GM10266 (cell line): ENCODE measurements around the gene MYO3B.

Experiments used
- DNase-seq: peaks from one replicate; pipeline ENCODE4 v3.0.0; 2012; ENCODE audit errors: extremely low spot score
- TF ChIP-seq, protein P1 (sequence below): IDR thresholded peaks from 2 replicates; pipeline ENCODE4 v1.5.1; 2012; ENCODE audit warnings: mild to moderate bottlenecking, low read depth; ENCODE audit not compliant: control insufficient read depth, insufficient read depth; ENCODE audit errors: missing control alignments

The MYO3B gene

DNA sequence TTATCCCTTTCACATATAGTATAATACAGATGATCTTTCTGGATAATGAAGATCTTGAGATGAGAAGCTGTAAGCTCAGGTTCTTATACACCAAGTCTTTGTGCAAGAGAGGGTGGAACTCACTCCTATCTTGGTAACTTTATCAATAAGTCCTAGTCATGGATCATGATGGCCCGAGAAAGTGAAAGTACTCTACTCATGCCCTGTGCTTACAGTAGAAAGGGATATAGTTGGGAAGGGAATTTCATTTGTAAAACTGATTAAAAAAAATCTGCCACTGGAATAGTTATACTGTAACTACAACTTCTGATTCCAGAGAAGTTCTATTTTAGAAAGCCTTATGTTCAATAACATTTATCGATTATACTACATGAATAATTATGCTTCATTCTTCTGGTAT lies 51.8 kb downstream of the MYO3B start:
- no peak for DNase-seq
- TF ChIP-seq, protein P1, sequence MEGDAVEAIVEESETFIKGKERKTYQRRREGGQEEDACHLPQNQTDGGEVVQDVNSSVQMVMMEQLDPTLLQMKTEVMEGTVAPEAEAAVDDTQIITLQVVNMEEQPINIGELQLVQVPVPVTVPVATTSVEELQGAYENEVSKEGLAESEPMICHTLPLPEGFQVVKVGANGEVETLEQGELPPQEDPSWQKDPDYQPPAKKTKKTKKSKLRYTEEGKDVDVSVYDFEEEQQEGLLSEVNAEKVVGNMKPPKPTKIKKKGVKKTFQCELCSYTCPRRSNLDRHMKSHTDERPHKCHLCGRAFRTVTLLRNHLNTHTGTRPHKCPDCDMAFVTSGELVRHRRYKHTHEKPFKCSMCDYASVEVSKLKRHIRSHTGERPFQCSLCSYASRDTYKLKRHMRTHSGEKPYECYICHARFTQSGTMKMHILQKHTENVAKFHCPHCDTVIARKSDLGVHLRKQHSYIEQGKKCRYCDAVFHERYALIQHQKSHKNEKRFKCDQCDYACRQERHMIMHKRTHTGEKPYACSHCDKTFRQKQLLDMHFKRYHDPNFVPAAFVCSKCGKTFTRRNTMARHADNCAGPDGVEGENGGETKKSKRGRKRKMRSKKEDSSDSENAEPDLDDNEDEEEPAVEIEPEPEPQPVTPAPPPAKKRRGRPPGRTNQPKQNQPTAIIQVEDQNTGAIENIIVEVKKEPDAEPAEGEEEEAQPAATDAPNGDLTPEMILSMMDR, result no peak

DNA sequence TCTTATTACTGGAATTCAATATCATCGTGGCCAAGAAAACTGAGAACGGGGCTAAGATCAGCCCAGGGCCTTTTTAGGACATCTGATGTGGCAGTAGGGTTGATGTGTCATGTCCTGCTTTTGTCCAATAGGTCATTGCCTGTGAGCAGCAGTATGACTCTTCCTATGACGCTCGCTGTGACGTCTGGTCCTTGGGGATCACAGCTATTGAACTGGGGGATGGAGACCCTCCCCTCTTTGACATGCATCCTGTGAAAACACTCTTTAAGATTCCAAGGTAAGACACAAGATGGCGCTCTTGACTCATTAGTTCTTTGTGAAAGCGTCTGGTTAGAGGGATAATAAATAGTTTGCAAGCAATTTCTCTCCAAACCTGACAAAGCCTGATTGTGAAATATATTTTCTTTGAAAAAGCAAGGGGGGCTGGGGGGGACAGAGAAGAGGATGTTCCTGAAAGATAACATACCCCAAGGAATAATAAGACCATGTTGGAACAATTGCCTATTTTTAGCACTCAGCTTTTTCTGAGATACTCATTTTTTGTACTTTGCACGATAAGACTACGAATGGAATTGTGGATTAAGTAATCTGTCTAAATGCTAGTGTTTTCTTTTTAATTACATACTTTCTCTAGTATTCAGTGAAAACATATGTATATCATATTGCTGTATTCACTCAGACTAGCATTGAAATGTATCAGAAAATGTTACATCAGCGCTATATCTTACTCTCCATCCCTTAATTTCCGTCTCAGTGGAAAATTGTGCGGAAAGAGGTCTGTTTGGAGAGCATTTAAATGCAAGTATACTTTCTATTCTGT lies 58.1 kb downstream of the MYO3B start:
- TF ChIP-seq, protein P1, result peak; percentile 57
- DNase-seq, result peak; percentile 38

DNA sequence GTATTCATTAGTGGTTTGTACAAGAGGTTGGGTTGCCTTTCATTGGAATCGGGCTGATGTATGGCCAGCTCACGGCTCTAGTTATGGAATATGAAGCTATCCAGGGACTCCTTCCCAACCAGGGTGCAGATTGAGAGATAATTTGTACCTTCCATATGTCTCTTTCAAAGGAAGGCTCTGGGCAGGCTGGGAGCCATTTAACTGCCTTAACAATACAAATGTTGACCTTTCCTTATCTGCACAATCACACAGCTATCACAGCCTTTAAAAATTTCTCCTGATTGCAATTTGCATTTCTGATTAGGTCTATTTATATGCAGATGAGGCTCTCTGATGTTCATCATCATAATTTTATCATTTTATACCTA lies 58.7 kb downstream of the MYO3B start:
- no peak for DNase-seq
- TF ChIP-seq, protein P1, result no peak

DNA sequence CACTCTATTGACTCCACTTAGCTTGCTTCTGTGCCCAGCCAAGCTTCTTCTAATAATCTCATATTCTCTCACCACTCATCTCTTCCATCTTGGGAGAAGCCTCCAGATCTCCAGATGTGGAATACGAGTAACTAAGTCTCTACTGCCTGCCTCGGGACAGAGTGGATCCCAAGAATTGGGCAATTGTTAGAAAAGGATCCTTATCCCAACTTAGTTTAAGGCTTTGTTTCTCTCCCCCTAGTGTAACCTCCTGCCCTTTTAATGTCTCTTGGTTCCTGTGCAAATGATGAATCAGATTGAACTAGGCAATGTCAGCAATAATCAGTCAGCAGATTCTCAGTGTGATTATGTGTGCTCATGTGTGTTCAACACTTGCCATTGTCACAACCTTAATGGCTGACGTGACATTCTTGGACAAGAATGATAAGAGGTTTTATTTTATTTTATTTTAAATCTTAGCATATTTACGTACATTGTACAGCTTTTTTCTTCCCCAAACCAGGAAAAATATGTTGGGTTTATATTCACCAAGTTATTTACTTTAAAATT lies 59.7 kb downstream of the MYO3B start:
- DNase-seq, result no peak
- TF ChIP-seq, protein P1, result no peak

DNA sequence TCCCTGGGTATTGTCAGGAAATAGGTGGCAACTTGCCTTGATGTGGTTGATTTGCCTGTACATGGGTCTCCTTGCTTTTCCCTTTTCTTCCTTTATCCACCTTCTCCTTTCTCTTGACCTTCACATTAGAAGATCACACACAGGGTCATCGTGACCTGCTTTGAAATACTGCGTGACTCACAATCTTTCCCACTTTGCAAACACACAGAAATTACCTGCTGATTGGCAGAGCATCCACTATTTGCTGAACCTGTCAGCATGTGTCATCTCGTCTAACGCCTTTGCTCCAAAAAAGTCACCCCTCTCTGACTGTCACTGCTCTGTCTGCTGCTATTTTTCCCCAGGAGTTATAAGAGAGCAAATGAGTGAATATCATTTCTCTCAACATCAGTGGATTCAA lies 60.8 kb downstream of the MYO3B start:
- DNase-seq, result no peak
- TF ChIP-seq, protein P1, result no peak

DNA sequence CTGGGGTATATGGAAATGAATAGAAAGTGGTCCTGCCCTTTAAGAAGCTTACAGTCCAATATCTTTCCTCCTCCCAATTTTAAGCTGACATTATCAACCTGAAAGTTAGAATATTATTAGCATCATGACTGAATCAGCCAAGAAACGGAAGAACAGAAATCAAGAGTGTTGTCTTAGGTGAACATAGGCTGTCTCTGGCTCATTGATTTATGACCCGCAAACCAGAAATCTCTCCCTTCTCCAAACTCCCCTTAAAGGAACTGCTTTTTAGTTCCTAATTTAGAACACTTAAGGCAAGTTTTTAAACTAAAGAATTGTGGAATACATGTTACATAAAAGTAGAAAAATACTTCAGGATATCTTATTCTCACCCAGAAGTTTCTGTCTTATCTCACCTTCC lies 62.7 kb downstream of the MYO3B start:
- no peak for DNase-seq

More for the DNA sequence above, 62.7 kb downstream of the MYO3B start:
- TF ChIP-seq, protein P1, result no peak
